T follicular helper cell (primary cell): ENCODE results near the gene UGT1A9.

Experiments used
- DNase-seq: peaks from one replicate; pipeline ENCODE4 v3.0.0-alpha.2; 2020; ENCODE audit warnings: low read depth

Gene UGT1A9

GRCh38 chr2:233798335-233799086, 126.8 kb downstream of the UGT1A9 start:
- no peak for DNase-seq

DNA sequence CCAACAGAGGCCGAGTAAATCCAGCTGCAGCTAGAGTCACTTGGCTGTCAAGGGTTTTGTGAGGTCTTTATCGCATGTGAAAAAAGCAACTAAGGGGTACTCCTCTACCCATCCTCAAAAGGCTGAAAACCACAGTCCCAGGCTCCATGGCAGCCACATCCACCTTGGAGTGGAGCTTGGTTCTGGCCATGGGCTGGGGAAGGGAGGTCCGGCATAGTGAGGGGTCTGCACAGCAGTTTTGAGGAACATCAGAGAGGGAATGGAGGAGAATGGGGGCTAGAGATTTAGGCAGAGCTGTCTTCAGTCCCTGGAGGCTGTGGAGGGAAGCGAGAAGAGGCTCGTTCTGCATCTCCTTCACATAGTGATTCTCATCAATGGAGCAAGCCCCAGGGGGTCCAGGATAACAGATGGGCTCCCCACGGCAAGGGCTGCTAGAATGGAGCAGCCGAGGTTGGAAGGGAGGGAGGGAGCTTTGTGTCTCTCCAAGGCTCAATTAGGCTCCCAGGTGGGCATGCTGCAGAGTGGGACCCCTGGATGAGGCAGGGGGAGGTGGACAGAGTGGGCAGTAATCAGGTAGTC, 127.5 kb downstream of the UGT1A9 start:
- no peak for DNase-seq

DNA sequence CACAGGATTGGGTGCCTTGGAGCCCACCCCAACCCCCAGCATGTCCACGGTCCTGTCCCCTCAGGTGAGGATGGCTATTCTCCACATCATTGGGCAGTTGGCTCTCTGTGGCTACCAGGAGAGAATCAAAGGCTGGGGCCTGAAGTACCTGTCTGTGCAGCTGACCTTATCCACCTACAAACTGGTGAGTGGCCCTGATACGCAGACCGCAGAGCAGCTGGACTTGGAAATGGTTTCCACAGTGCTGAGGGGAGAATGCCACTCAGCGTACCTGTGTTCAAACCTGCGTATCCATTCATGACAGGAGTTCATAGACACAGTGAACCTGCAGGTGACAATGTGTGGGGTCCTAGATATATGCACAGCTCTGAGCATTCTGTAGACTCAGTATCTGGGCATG, 128.0 kb downstream of the UGT1A9 start:
- DNase-seq = no peak

GRCh38 chr2:233800208-233800607, 128.5 kb downstream of the UGT1A9 start:
- no peak for DNase-seq

GRCh38 chr2:233801357-233802131, 129.8 kb downstream of the UGT1A9 start:
- DNase-seq = no peak

DNA sequence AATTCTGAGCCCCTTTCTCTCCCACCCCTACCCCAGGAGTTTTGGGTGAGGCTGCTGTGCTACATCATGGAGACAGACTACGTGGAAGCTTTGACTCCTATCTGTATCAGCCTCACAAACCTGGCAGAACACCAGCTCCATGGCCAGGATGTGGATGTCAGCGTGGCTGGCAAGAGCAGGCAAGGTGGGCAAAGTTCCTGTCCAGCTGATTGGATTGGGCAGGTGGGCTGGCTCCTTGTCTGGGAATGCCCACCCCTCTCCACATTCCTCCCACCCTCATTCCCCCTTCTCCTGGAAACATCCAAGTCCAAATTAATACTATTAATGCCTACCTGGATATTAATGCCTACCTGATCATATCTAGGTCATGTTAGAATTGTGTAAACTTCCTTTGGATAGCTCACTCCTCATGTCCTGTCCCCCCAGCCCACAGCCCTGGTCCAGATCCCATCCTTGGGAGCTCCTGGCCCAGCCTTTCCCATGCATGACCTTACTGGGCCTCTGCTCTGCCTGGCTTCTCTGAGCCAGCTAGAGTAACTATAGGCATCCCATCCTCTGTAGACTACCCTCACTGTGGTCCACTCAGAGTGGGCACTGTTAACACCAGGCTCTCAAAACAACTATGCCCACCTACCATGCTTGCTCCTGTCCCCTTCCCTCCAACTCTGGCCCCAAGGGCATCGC, 130.6 kb downstream of the UGT1A9 start:
- no peak for DNase-seq

GRCh38 chr2:233803292-233803911, 131.7 kb downstream of the UGT1A9 start:
- DNase-seq = no peak

- no peak for DNase-seq
Measured at GRCh38 chr2:233803994-233804393, 132.3 kb downstream of the UGT1A9 start.

- no peak for DNase-seq
Measured at GRCh38 chr2:233807215-233807865, 135.6 kb downstream of the UGT1A9 start.

DNA sequence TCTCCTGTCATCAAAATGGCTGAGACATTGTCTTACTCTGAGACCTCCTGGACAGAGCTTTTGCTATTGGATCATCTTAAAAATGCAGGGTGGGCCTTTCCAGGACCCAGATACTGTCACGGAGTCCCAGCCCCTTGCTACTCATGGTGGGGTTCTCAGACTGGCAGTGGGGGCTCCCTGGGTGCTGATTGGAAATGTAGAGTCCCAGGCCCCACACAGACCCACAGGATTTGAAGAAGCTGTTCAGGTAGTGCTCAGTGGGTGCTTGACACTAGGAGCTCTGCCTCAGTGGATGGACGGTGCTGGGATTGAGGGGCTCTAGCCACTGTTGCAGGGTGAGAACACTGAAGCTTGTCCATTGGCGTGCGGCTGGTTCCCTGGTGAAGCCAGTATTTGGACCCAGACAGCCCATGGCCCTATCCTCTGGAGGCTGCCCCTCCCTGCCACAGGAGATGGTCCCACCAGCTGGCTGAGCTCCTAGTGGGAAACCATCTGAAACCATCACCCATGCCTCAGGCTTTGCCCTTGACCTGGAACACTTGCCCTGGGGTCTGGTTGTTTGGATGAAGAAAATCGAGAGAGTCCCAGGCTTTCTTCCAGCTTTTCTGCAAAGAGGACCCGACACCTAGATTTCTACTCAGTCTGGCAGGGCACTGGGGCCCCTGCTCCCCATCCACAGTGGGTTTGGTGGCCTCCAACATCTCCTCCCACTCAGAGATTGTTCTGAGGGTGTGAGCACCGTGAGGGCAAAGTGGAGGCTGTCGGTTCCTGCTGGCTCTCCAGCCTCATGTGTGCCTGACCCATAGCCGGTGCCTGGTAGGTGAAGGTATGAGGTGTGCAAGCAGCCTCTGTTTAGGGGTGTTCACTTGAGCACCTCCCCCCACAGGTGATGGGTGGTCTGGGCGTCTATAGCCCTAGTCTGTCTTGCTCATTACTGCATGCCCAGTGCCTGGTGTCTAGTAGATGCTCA, 136.6 kb downstream of the UGT1A9 start:
- DNase-seq = no peak

DNA sequence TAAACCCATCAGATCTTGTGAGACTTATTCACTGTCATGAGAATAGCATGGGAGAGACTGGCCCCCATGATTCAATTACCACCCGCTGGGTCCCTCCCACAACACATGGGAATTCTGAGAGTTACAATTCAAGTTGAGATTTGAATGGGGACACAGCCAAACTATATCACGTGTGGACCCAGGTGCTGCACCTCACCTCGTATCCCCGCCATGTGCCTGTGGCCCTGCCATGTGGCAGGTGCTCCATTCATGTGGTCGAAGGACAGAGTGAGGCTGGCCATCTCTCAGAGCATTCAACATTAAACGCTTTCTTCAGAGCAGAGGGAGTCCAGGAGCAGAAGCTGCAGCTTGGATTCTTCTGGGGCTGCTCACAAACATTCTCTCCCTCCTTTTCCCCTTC, 138.7 kb downstream of the UGT1A9 start:
- DNase-seq = no peak

GRCh38 chr2:233811087-233811486, 139.4 kb downstream of the UGT1A9 start:
- DNase-seq = no peak

- no peak for DNase-seq
Measured at GRCh38 chr2:233811732-233812131, 140.0 kb downstream of the UGT1A9 start.

DNA sequence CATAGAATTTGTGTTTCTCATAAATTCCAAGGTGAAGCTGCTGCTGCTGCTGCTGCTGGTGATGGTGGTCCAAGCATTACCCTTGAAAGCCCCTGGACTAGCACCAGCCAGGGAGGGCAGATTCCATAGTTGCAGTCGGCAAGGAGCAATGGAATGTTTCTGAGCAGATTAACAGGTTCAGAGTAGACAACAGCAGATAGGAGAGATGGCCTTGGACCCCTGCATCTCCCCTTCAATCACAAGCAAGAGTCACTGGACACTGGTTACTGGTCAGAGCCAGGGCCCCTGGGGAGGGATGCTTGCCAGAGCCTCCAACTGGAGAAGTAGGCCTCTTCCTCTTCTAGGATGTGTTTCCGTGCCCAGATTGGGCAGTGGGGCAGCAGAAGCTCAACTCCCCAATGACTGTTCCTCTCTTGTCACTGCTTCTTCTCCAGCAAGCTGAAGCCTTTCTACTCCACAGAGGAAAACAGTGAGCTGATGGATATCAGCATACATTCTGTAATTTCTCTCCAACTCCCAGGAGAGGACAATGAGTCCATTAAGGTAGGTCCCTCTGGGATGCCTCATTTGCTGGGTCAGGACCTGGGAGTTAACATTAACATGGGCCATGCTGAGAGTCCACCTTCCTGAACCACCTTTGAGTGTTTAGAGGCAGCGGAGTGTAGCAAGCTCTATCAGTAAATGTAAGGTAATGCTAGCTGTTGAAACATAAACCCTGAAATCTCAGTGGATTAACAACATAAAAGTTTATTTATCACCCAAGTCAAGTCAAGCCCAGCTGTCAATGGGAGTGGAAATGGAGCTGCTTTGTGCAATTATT, 141.7 kb downstream of the UGT1A9 start:
- no peak for DNase-seq

GRCh38 chr2:233814056-233814835, 142.5 kb downstream of the UGT1A9 start:
- DNase-seq = no peak

DNA sequence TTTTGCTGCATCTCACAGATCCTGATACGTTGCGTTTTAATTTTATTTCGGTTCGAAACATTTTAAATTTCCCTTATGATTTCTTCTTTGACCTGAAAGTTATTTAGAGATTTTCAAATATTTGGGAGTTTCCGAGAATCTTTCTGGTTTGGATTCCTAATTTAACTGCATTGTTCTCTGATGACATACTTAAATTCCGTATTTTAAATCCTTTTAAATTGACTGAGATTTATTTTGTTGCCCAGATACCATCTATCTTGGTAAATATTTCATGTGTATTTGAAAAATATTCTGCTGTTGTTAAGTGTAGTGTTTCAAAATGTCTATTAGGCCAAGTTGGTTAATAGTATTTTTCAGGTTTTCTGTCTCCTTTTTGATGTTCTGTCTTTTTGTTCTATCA, 144.2 kb downstream of the UGT1A9 start:
- no peak for DNase-seq

DNA sequence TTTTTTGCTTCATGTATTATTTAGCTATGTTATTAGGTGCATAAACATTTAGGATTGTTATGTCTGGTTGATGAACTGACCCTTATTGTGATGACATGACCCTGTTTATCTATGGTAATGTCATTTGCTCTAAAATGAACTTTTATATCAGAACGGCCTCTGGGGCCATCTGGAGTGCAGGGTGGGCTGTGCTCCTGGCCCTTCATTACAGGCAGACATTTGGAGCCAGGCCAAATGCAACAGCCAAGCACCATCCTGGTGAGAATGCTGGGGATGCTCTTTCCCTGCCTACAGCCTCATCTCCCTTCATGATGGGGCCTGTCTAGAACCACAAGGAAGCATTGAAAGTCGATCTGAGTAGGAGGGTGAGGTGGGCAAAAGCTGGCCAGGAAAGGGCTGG, 144.6 kb downstream of the UGT1A9 start:
- no peak for DNase-seq

- DNase-seq = no peak
Measured at GRCh38 chr2:233816771-233817170, 145.1 kb downstream of the UGT1A9 start.
